Skin epidermis (tissue), 12 donors: ENCODE results near the gene DNAJA4.

ENCODE experiments used
- H3K27ac ChIP-seq, 21 experiments: fragments of 200-600 bp; sonication (generic) in 11 of 21; one replicate each; pipeline ENCODE4 v1.5.0; 2020; ENCODE audit warnings: mild to moderate bottlenecking in 3 of 21, inconsistent platforms in 2 of 21, moderate library complexity in 2 of 21
- H3K4me3 ChIP-seq, 7 experiments: fragments of 200-600 bp; sonication (generic) in 2 of 7; one replicate each; pipeline ENCODE4 v1.5.0; 2020; ENCODE audit warnings: inconsistent platforms in 2 of 7, mild to moderate bottlenecking in 2 of 7, moderate library complexity in 1 of 7

DNAJA4 gene

DNA sequence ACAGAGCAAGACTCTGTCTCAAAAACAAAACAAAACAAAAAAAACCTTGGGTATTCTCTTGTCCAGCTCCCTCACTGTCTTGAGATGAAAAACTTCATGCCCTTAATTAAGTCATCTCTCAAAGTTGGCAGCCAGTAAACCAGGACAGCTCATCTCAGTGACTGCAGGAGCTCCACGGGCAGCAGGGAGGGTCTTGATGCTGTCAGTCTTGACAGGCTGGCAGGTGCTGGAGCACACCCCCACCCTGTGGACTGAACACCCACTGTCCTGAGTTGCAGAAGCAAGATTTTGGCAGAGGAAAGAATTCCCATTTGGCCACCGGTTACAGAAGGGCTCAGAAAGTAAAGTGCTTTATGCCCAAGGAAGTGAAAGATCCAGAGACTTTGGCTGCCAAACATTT is 8.0 kb downstream of the DNAJA4 start:
- no peak overlapping the region for H3K27ac ChIP-seq
- H3K4me3 ChIP-seq = no peak overlapping the region

GRCh38 chr15:78272776-78273175 is 8.4 kb downstream of the DNAJA4 start:
- H3K4me3 ChIP-seq = no peak overlapping the region
- H3K27ac ChIP-seq = no peak overlapping the region

GRCh38 chr15:78274994-78275393 is 10.6 kb downstream of the DNAJA4 start:
- Histone ChIP-seq H3K27ac (no peak overlapping the region), H3K4me3 (no peak overlapping the region)

DNA sequence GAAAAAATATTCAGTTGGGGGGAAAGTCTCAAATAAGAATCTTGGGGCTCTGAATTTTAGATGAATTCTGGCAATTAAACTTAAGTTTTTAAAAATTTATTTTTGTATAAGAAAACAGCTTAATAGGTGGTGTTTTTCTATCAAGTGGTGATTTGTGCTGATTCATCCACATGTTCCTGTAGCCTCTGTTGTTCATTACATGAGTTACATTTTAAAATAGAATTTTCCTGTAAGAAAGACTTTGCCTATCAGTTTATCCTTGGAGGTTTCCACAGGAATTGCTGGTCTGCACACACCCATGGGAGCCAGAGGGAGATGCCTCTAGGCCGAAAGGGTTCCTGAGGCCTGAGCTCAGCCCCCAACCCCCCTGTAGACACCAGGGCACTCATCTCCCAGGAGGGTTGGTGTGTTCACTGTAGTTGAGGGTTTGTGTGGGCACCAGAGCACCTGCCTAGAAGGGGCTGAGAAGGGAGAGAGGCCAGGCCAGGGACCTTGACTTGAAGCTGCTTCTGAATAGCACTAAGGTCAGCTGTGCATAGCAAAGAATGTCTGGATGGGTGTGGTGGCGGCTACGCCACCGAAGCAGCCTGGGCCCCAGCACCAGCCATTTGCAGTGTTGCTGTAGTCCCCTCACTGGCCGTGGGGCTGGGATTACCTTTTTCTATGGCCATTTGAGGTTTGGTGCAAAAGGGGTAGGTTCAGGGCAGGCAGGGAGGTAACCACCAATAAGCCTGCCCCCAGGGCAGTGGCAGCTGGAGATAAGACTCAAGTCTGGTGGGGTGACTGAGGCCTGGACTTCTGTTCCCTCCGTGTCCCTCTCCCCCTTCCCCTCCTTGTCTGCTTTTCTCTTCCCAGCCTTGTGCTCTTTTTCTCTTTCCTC is 11.9 kb downstream of the DNAJA4 start:
- Histone ChIP-seq H3K4me3 (no peak overlapping the region), H3K27ac (peak overlapping the region in 1 of 21 experiments; percentile 23)

GRCh38 chr15:78280319-78281072 is 16.1 kb downstream of the DNAJA4 start:
- H3K27ac ChIP-seq = no peak overlapping the region
- no peak overlapping the region for H3K4me3 ChIP-seq

DNA sequence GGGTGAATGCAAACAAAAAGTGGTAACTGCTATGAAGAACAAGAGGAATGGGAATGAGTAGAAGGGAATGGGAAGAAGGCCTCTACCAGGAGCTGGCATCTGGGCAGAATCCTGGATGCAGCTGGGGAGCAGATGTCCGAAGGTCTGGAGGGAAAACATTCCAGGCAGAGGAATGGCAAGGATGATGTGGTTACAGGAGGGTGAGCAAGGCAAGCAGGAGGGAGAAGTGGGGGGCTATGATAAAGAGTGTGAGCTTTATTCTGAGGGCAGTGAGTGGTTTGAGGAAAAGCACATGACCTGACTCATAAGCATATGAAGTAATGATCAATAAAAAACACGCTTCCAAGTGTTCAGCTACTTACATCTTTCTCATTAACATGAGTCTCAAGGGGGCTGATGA is 18.0 kb downstream of the DNAJA4 start:
- no peak overlapping the region for H3K4me3 ChIP-seq
- no peak overlapping the region for H3K27ac ChIP-seq

GRCh38 chr15:78284758-78285157 is 20.4 kb downstream of the DNAJA4 start:
- Histone ChIP-seq H3K4me3 (no peak overlapping the region), H3K27ac (no peak overlapping the region)

- Histone ChIP-seq H3K27ac (no peak overlapping the region), H3K4me3 (no peak overlapping the region)
Measured at GRCh38 chr15:78290222-78290621, 25.9 kb downstream of the DNAJA4 start.

GRCh38 chr15:78291052-78291451 is 26.7 kb downstream of the DNAJA4 start:
- no peak overlapping the region for H3K4me3 ChIP-seq

DNA sequence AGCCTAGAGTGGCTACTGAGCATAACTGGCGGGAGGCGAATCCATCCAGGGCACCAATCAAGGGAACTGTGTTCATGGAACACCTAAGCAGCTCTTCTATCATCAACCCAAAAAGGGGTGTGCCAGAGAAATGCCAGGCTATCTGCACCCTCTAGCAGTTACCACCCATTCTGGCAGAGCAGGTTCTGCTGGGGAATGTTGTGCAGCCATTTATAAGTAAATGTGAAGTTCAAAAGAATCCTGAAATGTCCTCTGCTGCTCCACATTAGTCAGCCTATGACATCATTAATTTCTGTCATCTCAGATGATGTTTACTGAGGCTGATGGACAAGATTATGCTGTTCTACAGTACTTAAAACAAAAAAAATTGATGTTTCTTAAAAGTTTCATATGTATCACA is 27.3 kb downstream of the DNAJA4 start:
- no peak overlapping the region for H3K27ac ChIP-seq
- H3K4me3 ChIP-seq = no peak overlapping the region

More at GRCh38 chr15:78291052-78291451, 26.7 kb downstream of the DNAJA4 start:
- H3K27ac ChIP-seq = no peak overlapping the region

DNA sequence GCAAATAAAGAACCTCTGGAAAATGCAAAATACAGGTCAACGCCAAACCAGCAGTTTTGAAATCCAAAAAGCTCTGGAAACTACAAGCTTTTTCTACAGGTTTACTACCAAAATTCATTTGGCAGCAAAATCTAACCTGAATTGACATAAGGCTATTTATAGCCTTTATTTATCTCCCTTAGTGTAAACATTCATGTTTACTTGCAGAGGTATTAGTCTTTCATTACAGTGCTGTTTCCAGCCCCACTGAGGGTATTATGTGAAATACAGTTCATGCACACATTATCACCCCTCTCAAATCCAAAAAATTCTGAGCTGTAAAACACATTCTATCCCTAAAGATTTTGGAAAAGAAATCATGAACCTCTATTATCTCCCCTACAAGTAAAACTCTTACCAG is 27.9 kb downstream of the DNAJA4 start:
- no peak overlapping the region for H3K27ac ChIP-seq
- no peak overlapping the region for H3K4me3 ChIP-seq

DNA sequence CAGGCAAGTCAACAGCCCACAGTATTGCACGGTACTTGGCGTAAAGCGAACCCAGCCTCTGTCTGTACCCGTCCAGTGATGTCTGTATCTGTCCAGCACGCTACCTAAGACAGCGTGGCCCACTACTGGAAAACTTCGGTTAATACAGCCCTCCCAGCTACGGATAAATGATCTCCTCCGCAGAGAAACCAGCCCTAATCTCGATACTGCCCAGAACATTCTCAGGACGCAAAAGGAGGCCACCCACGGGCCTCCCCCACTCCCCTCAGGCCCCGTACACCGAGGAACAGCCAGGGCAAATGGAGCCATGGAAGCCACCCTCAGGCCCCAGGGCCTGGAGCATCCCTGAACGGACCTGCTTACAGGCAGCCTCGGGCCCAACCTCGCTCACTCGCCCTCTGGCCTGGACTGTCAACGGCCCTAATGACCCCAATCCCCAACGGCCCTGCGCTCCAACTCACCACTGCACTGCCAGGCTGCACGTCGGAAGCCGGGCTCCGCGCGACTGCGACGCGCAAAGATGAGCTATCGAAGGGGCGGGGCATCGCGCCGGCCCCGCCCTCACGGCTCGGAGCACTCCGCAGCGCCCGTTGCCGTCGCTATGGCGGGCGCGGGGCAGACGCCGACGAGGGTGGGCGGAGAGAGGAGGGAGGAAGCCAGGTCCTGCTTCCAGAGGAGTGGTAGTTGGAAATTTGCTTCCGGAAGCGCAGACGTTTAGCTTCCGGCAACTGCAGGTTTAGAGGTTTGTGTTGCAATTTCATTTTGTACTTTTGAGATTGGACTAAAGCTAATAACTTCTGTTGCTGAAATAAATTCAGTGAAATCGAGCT is 35.0 kb downstream of the DNAJA4 start, which contains the start of gene SKIC8:
TSS of gene SKIC8 (minus strand) at position 509 of the 830 bp plus-strand sequence. CDS start 3,923 bp downstream, outside the sequence.
- H3K27ac ChIP-seq = peak within 1 kb of the TSS in 20 of 21 experiments; percentile 20 to 93 (median 84)
- peak within 1 kb of the TSS; percentile 74 to 98 (median 89) for H3K4me3 ChIP-seq

DNA sequence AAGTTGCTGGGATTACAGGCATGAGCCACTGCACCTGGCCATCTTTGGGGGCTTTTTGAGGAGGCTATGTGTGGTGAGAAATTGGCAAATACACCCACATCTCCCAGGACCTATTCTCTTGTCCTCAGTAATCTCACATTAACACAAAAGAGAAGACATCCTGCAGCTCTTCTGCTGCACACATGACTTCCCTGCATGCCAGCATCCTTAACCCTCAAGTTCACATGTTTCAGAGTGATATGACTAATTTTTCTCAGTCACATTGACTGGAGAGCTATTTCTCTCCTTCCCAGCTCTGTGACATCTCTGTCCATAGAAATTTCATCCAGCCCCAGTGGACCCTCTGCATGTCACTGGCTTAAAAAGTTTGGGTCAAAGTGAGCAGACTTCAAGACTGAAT is 37.0 kb downstream of the DNAJA4 start:
- peak overlapping the region in 2 of 21 experiments; percentile 14 to 44 for H3K27ac ChIP-seq
- H3K4me3 ChIP-seq = no peak overlapping the region

DNA sequence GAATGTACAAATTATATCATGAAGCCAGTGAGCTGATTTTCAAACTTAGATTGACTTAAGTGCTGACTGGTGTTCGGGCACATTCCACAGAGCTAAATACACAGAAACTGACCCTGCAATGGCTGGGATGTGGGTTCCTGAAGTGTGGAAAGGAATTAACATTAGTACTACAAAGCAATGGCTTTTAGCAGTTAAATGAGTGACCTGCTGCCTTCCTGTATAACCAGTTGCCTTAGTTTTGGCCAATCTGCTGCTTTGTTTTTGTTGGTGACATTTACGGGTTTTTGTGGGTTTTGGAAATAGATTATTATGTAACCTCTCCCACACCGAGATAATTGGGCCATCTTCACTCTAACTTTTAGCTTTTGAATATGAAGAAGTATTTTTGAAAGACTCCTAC is 37.5 kb downstream of the DNAJA4 start:
- peak overlapping the region in 1 of 21 experiments; percentile 44 for H3K27ac ChIP-seq

GRCh38 chr15:78302579-78303312 is 38.4 kb downstream of the DNAJA4 start:
- no peak overlapping the region for H3K4me3 ChIP-seq
- H3K27ac ChIP-seq = peak overlapping the region in 1 of 21 experiments; percentile 5

More for the DNA sequence above, 37.5 kb downstream of the DNAJA4 start:
- no peak overlapping the region for H3K4me3 ChIP-seq

DNA sequence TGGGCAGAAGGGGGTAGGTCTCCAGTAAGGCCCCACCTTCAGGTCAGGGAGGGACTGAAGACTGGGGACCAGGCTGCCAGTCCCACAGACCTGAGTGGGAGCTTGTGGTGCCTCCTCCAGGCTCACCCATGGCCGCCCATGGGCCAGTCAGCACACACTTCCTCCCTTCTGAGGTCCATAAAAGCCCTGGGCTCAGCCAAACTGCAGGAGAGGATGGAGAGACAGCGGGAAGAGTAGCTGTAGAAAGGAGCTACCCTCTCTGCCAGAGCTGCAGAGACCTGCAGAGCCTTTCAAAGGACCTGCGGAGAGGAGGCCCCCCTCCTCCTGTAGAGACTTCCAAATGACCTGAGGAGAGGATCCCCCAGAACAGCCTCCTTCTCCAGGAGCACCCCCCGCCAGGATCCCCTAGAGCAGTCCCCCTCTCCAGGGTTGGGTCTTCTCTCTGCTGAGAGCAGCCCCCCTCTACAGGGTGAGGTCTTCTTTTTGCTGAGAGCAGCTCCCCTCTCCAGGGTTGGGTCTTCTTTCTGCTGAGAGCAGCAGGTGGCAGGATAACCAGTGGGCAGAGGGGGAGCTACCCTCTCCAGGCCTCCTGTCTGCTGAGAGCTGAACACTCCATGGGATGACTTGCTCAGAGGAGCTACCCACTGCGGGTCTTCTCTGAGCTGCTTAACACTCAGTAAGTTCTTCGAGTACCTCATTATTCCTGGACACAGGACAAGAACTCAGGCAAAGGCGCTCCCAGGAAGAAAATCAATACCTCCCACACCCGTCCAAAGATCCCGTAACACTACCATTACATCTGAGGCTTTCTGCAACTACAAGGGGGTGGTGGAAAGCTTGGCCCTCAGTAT is 40.1 kb downstream of the DNAJA4 start:
- Histone ChIP-seq H3K4me3 (no peak overlapping the region), H3K27ac (no peak overlapping the region)

DNA sequence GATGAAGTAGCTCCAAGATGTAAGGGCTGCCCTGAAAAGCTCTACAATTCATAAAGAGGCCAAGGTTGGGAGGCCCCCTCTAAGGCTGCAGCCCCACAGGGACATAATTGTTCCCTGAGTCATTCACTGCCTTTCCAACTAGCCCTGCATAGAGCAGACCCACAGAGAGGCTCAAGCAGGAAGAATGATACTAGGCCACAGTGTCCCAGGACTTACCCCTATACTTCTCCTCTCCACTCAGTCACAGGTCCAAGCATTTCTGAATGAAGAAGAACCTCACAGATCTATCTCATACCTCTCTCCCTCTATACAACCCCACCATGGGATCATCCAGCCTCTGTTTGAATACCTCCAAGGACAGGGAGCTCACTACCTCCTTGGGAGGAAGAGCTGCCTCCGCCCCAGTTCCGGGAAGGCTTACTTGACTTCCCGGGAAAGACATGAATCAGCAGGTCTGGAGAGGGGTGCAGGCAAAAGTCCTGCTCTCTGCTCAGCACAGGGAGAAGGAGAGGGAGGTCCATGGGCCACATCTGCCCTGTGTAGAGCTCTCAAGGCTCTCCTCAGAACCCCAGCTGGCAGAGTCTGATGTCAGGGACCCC is 41.9 kb downstream of the DNAJA4 start:
- H3K27ac ChIP-seq = peak overlapping the region in 4 of 21 experiments; percentile 5 to 62 (median 45)
- no peak overlapping the region for H3K4me3 ChIP-seq

- Histone ChIP-seq H3K4me3 (no peak overlapping the region), H3K27ac (no peak overlapping the region)
Measured at GRCh38 chr15:78307976-78308375, 43.6 kb downstream of the DNAJA4 start.
